Measurements from ENCODE around the gene LSM14B.

Gene LSM14B

GRCh38 chr20:62136283-62137091 lies 14.2 kb downstream of the LSM14B start:
- Histone ChIP-seq H3K36me3 (peaks cover 80% of the 10 kb centered on the region), H3K4me1 (ENCODE audit: control insufficient read depth in 1 of 2, insufficient read depth in 1 of 2, low read depth in 1 of 2, low read length in 1 of 2) (peaks cover 43 to 59% of the 10 kb centered on the region in 2 experiments), H3K27ac (peak overlapping the region; percentile 91), H3K27me3 (no peaks in the 10 kb centered on the region), H3K9me3 (no peaks in the 10 kb centered on the region), H3K4me3 (ENCODE audit: low read depth in 1 of 2, low read length in 1 of 2) (no peak overlapping the region)
- peak; percentile 64 for TF ChIP-seq CTCF (IDR thresholded peaks at IDR 0.05)

GRCh38 chr20:62137092-62137384 lies 14.8 kb downstream of the LSM14B start:
- no peaks in the 10 kb centered on the region for H3K9me3 ChIP-seq
- no peak for TF ChIP-seq CTCF (IDR thresholded peaks at IDR 0.05)
- H3K36me3 ChIP-seq = peaks cover 74% of the 10 kb centered on the region
- peaks cover 48 to 62% of the 10 kb centered on the region in 2 experiments for H3K4me1 ChIP-seq (ENCODE audit: control insufficient read depth in 1 of 2, insufficient read depth in 1 of 2, low read depth in 1 of 2, low read length in 1 of 2)
- H3K4me3 ChIP-seq (ENCODE audit: low read depth in 1 of 2, low read length in 1 of 2) = no peak overlapping the region
- H3K27me3 ChIP-seq = no peaks in the 10 kb centered on the region
- peak overlapping the region; percentile 91 for H3K27ac ChIP-seq

- TF ChIP-seq CTCF (IDR thresholded peaks at IDR 0.05) = no peak
- Histone ChIP-seq H3K4me1 (ENCODE audit: control insufficient read depth in 1 of 2, insufficient read depth in 1 of 2, low read depth in 1 of 2, low read length in 1 of 2) (peaks cover 51 to 59% of the 10 kb centered on the region in 2 experiments), H3K27ac (peak overlapping the region; percentile 91)
These were observed 15.4 kb downstream of the LSM14B start for GRCh38 chr20:62137478-62138203.

GRCh38 chr20:62138204-62138543 lies 15.9 kb downstream of the LSM14B start:
- peaks cover 63% of the 10 kb centered on the region for H3K36me3 ChIP-seq
- H3K4me3 ChIP-seq (ENCODE audit: low read depth in 1 of 2, low read length in 1 of 2) = no peak overlapping the region

More at GRCh38 chr20:62137478-62138203, 15.4 kb downstream of the LSM14B start:
- Histone ChIP-seq H3K9me3 (no peaks in the 10 kb centered on the region), H3K4me3 (ENCODE audit: low read depth in 1 of 2, low read length in 1 of 2) (no peak overlapping the region), H3K27me3 (no peaks in the 10 kb centered on the region), H3K36me3 (peaks cover 68% of the 10 kb centered on the region)

GRCh38 chr20:62138912-62139311 lies 16.6 kb downstream of the LSM14B start:
- Histone ChIP-seq H3K36me3 (peaks cover 61% of the 10 kb centered on the region), H3K27ac (no peak overlapping the region), H3K4me1 (ENCODE audit: control insufficient read depth in 1 of 2, insufficient read depth in 1 of 2, low read depth in 1 of 2, low read length in 1 of 2) (peaks cover 38 to 47% of the 10 kb centered on the region in 2 experiments), H3K4me3 (ENCODE audit: low read depth in 1 of 2, low read length in 1 of 2) (no peak overlapping the region), H3K9me3 (no peaks in the 10 kb centered on the region), H3K27me3 (no peaks in the 10 kb centered on the region)
- no peak for TF ChIP-seq CTCF (IDR thresholded peaks at IDR 0.05)

More at GRCh38 chr20:62138204-62138543, 15.9 kb downstream of the LSM14B start:
- TF ChIP-seq CTCF (IDR thresholded peaks at IDR 0.05) = no peak
- H3K9me3 ChIP-seq = no peaks in the 10 kb centered on the region
- H3K4me1 ChIP-seq (ENCODE audit: control insufficient read depth in 1 of 2, insufficient read depth in 1 of 2, low read depth in 1 of 2, low read length in 1 of 2) = peaks cover 46 to 54% of the 10 kb centered on the region in 2 experiments
- peak overlapping the region; percentile 91 for H3K27ac ChIP-seq
- H3K27me3 ChIP-seq = no peaks in the 10 kb centered on the region

All from neutrophil (primary cell).